GM21717 (cell line): ENCODE results near the gene MSI2.

Source experiments
- ATAC-seq: cut with Tn5 transposase; IDR thresholded peaks from one replicate; pipeline ENCODE4 v1.9.1; 2021; ENCODE audit warnings: mild to moderate bottlenecking, moderate library complexity; ENCODE audit not compliant: unreplicated experiment

MSI2 gene

DNA sequence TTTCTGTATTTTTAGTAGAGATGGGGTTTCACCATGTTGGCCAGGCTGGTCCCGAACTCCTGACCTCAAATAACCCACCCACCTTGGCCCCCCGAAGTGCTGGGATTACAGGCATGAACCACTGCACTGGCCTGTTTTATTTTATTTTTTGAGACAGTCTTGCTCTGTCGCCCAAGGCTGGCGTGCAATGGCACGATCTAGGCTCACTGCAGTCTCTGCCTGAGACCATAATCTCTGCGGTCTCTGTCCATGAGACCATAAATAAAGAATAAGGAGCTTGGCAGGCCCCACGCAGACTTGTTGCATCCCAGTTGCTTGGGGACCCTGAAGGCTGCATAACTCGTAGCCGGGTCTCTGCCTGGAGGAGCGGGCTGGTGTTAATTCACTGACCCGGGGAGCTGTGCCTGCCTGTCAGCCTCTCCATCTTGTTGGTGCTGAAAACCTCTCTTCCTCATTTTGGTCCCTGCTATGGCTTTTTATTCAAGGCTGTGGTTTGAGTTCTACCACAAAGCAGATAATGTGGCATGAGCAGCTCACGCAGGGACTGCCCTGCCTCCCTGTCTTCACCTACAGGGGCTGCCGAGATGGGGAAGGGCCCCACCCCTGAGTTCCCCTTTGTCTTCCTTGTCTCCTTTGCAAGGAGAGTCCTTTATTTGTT lies 82.1 kb downstream of the MSI2 start:
- ATAC-seq = no peak

DNA sequence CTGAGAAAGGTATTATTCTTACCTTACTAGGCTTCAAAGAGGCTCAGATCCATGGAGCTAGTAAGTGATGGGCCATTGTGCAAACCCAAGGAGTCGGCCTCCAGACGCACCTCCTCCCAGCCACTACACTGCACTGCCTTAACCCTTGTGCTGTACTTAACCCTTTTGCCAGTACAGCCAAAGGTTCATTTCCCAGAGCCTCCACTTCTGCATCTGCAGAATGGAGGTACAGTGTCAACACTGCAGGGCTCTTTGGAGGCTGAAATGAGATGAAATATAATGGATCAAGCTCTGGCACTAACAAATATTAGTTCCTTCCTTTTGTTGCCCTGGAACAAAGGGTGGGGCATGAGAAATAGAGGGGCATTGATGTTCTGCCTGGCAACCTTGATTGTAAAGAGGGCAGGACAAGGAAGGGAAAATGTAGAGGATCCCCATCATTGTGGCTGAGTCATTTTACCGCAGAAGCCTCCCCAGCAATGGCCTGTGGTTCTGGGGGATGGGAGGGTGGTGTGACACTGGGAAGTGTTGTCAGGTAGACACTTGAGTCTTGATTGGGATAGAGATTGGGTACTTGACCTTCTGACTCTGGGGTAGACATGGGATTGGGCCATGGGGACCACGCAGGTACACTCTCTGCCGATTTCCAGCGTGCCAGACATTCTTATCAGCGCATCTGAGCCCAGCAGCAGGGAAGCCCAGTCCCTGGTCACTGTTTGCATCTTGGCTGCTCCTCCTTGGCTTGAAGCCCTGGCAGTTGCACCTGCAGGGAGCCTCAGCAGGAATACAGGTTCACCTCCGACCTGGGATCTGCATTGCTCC lies 84.0 kb downstream of the MSI2 start:
- ATAC-seq = no peak

DNA sequence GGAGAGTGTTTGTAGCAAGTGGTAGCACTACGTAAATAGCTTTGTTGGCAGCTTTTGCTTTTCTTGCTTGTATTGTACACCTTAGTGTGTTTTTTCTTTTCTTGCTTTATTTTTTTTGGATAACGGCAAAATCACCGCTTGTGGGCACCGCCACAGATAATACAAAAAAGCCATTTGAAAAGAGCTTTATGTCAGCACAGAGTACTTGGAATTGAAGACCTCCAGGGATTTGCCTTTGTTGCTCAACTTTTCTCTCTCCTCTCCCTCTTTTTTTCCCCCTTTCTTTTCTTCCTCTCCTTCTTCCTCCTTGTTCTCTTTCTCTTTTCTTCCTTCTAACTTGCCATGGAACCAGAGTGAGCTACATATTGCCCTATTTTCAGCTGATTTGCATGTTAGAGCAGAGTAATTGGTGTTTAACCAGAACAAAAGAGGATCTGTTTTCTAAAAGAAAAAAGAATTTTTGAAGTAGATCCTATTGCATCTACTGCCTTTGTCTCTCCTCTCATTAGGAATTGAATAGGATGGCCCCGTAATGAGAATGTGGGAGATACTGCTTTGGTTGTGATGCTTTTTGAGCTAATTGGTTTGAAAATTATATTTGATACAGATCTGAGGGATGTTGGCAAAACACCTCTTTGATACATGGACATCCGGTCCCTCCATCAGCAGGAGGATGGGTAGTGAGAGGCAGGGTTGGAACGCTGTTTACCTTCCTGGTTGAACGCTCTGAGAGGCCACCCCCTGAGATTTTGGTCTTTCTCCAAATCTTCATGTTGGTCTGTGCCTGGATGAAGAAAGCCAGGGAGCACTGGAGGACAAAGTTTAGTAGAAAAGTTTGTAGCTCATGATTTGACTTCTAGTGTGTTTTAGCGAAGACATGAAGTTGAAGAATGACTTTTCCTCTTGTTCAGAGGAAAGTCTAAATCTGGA lies 85.6 kb downstream of the MSI2 start:
- no peak for ATAC-seq

DNA sequence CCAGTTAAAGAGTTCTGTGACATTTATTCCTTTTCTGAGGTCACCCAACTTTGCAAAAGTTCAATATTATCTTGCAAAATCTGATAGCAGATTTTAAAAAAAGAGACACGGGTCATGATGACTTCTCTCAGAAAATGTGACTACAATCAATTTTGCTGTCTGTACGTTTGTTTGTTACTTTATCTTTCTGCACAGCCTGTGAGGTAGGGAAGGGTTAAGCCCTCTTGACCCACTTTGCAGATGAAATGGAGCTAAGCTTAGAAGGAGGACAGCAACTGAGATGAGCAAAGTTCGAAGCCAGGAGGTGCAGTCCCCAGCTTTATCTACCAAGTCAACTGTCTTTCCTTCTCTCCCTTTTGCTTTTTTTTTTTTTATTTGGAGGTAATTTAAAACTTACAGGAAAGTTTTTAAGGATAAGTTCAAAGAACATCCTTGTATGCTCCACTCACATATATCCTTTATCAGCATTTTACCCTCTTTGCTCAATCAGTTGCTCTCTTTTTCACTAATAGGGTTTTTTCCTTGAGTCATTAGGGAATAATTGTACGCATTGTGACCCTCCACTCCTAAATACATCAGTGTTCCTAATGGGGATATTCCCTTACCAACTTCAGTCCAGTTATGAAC lies 86.8 kb downstream of the MSI2 start:
- no peak for ATAC-seq

DNA sequence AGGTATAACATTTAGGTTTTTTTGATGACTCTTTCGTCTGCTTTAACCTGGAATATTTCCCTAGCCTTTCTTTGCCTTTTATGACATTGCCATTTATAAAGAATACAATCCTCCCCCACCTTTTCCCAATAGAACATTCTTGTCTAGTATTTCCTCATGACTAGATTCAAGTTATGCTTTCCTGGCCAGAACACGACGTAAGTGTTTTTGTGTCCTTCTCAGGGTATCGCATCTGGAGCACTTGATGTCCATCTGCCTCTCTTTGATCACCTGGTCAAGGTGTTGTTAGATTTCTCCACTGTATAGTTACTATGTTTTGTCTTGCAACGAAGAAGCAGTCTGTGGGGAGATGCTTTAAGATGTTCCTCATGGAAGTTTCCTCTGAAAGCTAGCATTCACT lies 87.4 kb downstream of the MSI2 start:
- no peak for ATAC-seq

DNA sequence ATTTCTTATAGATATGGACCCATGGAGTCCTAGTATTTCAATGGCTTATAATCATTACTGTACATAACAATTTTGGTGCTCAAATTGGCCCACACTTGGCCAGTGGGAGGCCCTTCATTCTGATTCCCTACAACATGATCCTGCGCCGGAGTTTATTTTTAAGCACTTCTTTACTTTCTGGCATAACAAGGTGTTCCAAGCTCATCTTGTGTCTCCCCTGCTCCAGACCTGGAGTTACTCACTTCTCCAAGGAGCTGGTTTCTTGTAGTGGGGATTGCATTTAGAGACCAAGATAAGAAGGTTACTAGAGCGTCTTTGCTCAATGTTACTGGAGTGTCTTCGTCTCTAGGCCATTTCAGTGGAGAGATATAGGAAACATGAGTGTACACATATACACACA lies 87.9 kb downstream of the MSI2 start:
- no peak for ATAC-seq

DNA sequence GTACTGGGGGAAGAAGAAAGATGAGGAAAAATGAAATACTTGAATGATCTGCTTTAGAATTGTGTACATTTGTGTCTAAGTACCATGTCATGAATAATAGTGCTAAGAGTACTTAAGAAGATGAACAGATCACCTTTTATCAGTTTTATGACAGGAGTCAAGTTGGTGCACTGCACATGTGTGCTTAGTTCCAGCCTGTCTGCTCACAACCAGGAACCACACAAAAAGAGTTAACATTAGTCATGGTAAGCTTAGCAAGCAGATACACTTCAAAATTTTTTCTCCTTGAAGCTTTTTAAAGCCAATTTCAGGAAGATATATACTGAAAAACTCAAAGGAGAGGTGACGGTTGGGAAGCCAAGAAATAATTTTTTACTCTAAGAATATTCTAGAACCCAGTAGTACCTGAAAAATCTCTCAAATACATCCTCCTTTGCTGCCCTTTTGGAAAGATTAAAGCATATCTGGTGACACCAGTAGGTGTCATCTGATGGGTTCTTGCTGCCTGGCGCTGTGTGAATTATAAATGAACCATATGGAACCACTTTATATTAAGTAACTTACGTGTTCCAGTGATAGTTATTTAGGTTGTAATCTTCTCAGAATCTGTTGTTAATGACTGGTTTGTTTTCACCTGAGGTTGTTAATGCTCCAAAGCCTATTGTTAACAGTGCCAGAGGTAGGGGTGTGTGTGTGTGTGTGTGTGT lies 93.4 kb downstream of the MSI2 start:
- ATAC-seq = no peak

DNA sequence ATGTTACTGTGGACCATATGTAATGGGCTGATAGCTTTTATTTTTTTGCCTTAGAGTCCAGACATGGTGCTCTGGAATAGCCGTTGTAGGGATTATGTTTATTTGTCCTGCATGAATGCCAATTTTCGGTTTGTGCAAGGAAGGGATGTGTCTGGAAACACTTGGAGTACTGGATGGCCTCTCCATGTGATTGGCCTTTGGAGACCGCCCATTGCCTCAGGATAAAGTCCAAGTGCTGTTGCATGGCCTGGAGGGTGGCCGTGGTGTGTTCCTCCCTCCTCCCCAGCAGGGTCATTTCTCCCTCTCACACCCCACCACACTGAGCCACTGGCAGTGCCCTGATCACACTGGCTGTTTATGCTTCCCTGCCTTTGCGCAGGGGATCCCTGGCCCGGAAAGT lies 93.9 kb downstream of the MSI2 start:
- no peak for ATAC-seq

DNA sequence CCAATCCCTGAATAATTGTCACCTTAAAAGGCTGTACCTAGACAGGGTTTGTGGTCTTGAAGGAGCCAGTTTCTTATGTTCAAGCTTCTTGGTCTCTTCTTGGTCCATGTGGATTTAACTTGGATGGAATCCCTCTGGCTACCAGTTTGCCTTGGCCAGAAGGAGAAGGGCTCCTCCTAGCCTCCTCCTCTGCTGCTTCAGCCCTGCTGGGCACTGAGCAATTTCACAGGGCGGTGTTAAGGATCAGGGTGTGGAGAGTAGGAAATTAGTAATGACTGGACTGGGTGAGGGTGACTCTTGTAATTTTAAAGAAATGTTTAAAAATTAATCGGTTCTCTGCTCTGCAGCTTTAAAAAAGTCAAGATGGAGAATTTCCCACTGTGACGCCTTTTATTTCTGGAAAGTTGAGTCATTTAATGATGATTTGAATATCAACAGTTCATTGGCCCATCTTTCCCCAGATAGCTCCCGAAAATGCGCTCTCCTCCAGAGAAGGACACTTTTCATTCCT lies 96.4 kb downstream of the MSI2 start:
- ATAC-seq = no peak

DNA sequence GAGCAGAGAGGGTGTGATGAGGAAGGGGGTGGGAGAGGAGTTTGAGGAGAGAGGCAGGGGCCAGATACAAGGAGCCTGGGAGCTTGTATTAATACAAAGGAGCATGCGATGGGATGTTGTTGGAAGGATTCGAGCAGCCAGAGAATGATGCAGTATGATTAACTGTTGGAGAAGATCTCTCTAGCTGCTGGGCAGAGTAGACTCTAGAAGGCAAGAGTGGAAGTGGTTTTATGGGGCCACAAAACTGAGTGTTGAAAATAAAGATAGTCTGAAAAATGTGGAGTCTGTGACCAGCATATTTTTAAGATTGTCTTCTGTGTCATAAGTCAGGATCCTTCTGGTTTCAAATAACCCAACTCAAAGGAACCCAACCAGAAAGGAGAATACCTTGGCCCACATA lies 98.3 kb downstream of the MSI2 start:
- no peak for ATAC-seq

DNA sequence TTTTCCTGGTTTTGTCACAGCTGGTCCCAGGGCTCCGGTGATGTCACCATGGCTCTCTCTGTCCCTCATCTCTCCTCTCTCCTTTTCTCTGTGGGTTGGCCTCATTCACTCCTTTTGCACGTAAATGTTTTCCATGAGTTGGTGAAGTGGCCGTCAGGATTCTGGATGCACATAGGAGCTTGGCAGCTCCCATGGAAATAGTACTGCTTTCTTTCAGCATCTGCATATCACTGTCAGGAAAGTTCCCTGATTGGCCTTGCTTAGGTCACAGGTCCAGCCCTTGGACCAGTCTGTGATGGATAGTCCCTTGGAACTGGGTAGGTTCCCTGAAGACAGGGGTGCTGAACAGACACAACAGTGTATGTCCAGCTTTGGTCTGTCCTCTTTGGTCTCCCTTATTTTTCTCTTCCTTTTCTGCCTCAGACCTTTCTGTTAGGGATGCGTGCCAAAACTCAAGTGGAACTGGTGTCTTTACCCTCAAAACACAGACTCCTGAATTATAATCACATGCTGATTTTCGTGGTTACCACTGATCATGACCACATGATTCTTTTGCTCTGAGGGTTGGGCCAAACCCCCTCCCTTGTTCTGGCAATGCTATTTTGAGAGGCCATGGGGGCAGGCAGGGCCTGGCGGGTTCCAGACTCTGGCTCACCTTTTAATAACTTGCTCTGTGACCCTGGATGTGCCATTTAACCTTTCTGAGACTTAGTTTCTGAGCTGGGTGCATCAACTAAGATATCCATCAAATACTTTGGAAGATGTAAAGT lies 99.0 kb downstream of the MSI2 start:
- ATAC-seq = no peak

DNA sequence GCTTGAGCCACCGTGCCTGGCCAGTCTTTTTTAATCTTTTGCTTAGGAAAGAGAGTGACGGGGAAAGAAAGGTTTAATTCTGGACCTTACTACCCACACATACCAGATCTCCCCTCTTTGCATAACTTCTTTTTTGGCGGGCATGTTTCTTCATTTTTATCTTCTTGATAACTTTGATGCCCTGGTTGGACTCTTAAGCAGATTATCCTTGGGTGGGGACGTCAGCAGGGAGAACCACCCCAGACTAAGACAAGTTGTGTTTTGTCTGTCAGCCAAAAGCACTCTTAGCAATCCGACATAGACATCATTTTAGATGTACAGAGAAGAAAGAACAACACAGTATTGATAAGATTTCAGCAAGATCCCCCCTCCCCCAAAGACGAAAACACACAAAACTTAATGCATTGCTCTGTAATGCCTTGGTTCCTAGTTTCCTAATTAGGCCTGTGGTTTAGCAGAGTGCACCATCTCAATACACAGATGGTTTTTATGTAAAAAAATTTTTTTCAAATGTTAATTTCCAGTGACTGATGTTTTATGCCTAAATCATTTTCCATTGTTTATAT lies 99.9 kb downstream of the MSI2 start:
- peak; percentile 36 for ATAC-seq

DNA sequence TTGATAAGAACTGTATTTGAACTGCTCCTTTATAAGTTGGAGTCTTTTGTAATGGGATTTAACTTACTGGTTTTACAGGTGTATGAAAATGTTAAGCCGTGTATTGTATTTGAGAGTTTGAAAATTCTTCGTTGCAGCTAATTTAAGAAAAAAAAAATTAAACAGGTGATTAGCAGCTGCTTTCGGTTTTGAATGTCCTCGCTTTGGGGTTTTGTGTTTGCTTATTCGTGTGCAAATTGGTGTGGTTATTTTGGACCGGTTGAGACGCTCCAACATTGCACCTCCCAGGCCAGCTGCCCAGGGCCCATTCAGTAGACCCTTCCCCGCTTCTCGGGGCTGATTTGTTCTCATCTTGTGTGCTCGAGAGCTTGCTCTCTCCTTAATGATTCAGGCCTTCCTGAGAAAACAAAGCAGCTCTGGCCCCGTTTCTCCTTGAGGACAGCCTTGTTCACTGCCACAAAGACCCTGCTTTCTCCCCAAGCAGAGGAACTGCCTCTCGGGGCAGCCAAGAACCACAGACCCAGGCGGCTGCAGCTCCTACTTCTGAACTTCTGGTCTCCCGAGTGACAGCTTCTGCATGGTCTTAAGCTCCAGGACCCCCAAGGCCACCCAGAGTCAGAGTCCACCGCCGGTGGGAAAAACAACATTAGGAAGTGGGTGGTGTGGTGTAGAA lies 100.5 kb downstream of the MSI2 start:
- ATAC-seq = peak; percentile 53

DNA sequence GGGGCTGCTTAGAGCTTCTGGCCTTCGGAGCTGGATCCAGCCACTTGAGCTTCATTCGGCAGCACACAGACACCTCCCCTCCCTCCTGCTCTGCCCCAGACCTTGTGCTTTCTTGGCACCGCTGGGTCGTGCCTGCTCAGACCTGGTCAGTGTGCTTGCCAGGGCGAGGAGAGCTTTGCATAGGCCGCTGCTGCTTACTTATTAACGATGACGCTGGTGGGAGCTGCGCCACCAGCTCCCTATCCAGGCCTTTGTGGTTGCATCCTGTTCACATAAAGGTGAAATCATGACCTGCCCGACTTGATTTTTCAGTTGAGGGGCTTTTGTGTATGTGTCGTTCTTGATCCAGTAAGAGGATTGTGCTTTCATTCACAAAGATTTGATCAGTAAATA lies 101.1 kb downstream of the MSI2 start:
- ATAC-seq = no peak

DNA sequence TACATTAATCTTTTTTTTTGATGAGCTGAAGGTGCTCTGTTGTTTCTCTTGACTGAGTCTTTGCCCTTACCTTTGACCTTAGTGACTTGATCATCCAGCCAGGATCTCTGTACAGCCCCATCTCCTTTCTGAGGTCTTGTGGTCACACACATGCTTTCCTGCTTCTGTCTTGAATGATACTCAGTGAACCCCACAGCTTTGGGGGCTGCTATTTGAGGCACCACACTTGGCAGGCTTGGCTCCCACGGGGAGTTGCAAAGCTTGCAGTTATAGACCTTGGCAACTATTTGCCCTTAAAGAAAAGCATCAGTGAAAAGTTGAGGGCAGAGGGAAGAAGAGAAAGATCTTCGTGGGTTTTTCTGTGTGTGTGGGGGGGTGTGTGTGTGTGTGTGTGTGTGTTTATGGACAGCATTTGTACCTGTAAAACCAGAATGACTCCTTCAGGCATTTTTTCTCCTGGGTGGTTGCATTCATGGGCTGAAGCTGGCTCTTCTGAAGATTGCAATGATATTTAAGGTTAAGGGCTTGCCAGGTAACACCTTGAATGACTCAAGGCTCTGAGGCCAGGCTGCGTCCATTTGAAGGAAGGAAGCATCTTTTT lies 101.6 kb downstream of the MSI2 start:
- ATAC-seq = peak; percentile 59

DNA sequence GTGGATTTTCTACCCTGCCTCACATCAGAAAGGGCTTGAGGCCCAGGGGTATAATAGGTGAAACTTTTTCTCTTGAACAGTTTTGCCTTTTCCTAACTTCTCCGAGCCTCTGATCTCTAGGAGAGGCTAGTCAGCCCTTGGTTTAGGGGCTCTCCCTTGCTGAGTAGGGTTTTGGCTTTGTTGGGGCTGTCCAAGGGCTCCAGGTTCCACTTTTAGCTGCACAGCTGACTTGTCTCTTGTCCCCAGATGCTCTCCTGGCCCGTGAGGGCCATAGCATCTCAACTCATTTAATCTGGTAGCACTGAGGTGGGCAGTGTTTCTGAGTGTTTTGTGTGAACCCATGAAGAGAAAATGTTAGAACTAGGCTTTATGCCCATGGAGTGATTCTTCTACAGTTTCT lies 103.9 kb downstream of the MSI2 start:
- ATAC-seq = no peak

DNA sequence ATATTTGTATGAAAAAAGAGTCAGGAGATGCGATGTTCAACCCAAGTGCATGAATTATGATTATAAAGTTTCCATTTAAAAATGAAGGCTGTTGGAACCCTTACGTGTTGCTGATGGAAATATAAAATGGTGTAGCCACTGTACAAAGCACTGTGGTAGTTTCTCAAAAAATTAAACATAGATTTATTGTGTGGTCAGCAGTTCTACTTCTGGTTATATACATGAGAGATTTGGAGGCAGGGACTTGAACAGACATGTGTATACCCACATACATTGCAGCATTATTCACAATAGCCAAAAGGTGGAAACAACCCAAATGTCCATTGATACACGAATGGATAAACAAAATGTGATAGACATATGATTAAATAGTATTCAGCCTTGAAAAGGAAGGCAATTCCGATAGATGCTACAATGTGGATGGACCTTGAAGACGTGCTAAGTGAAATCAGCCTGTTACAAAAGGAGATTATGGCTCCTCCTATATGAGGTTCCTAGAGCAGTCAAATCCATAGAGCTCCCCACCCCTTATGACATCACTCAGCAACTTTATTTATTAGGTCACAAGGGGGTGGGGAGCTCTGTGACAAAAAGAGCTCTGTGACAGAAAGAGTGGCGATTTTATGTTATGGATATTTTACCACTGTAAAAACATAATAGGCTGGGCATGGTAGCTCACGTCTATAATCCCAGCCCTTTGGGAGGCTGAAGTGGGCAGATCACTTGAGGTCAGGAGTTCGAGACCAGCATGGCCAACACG lies 106.7 kb downstream of the MSI2 start:
- ATAC-seq = no peak
